Cardiac muscle cell (in vitro differentiated cells and primary cell): Measurements from ENCODE around the gene S100G. TPM values are rescaled to one million over a fixed set of nuclear protein-coding genes. Genes with fewer than 3 reads are reported as not detected.
"Not testable (repeated sequence)": the region's sequence is repeated elsewhere in the genome, so short reads cannot be mapped to it uniquely, and the experiment has no call there.

Experiments
- DNase-seq, 2 donors: peaks; one replicate each; pipeline versions ENCODE4 v3.0.0 to v3.0.0-alpha.2; 2010 to 2017; ENCODE audit warnings: low read depth in 1 of 2, low spot score in 1 of 2
- H3K27ac ChIP-seq: fragments of 200-600 bp; sonication (generic); 2 replicates; pipeline ENCODE4 v1.5.1; 2016
- H3K27me3 ChIP-seq: fragments of 200-600 bp; sonication (generic); 2 replicates; pipeline ENCODE4 v1.6.0; 2016; ENCODE audit warnings: control low read depth
- H3K36me3 ChIP-seq: fragments of 200-600 bp; sonication (generic); 2 replicates; pipeline ENCODE4 v1.5.1; 2016; ENCODE audit warnings: control low read depth
- H3K4me1 ChIP-seq: fragments of 200-600 bp; sonication (generic); 2 replicates; pipeline ENCODE4 v1.8.1; 2017; ENCODE audit warnings: low read depth, mild to moderate bottlenecking, mixed run types
- H3K4me3 ChIP-seq: fragments of 200-600 bp; sonication (generic); 2 replicates; pipeline ENCODE4 v1.5.1; 2016; ENCODE audit warnings: mild to moderate bottlenecking
- H3K9me3 ChIP-seq: fragments of 200-600 bp; sonication (generic); 2 replicates; pipeline ENCODE4 v1.5.1; 2017; ENCODE audit warnings: low read depth, mild to moderate bottlenecking, control low read depth
- CTCF ChIP-seq: IDR thresholded peaks from 2 replicates; pipeline ENCODE4 v1.5.1; 2012; ENCODE audit warnings: low read depth, mild to moderate bottlenecking, low read length
- polyA plus RNA-seq: library from polyadenylated mRNA; unstranded; fragments of >200 nt; fragmentation: Nextera tagmentation; extraction: Ambion mirVana; gene quantifications from 2 replicates; pipeline ENCODE4 v1.2.1, GENCODE V29; 2016
- total RNA-seq: library from RNA; depleted of rRNA; stranded (reverse); fragments of >200 nt; gene quantifications from 2 replicates; pipeline ENCODE4 v1.2.3, GENCODE V29; 2016

Gene S100G
- total and polyA plus RNA-seq, 2 experiments from 2014 or later = not detected

DNA sequence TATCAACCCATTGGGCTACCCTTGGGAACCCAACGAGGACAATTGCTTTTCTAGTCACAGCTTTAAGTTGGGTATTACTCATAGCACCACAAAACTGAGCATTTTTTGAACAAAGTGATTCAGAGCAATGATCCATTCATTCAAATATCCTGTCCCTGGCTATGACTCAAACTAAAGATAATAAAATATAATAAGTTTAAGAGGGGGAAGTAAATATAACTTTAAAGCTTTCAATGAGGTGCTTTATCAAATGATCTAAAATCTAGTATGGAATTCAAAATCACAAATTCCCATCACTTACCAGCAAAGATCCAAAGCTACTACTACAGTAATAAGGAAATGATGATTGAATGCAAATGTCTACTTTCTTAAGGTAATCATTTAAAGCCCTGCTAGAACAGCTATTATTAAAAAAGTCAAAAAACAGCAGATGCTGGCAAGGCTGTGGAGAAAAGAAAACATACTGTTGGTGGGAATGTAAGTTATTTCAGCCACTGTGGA lies 39.8 kb upstream of the S100G start:
- no peak overlapping the region for H3K27ac ChIP-seq
- no peak for TF ChIP-seq CTCF

DNA sequence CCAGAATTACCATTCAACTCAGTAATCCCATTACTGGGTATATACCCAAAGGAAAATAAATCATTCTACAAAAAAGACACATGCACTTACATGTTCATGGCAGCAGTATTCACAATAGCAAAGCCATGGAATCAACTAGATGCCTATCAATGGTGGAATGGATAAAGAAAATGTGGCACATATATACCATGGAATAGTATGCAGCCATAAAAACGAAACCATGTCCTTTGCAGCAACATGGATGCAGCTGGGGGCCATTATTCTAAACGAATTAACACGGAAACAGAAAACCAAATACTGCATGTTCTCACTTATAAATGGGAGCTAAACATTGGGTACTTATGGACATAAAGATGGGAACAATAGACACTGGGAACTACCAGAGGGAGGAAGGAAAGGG lies 39.3 kb upstream of the S100G start:
- H3K27ac ChIP-seq, H3K4me1 ChIP-seq, H3K27me3 ChIP-seq, DNase-seq, H3K4me3 ChIP-seq, H3K9me3 ChIP-seq: not testable (repeated sequence)
- H3K36me3 ChIP-seq = peaks cover 14% of the 10 kb centered on the region

More for the DNA sequence above, 39.8 kb upstream of the S100G start:
- Histone ChIP-seq H3K4me3 (no peak overlapping the region), H3K4me1 (no peaks in the 10 kb centered on the region), H3K27me3 (no peaks in the 10 kb centered on the region), H3K36me3 (peaks cover 14% of the 10 kb centered on the region), H3K9me3 (no peaks in the 10 kb centered on the region)
- no peak for DNase-seq

DNA sequence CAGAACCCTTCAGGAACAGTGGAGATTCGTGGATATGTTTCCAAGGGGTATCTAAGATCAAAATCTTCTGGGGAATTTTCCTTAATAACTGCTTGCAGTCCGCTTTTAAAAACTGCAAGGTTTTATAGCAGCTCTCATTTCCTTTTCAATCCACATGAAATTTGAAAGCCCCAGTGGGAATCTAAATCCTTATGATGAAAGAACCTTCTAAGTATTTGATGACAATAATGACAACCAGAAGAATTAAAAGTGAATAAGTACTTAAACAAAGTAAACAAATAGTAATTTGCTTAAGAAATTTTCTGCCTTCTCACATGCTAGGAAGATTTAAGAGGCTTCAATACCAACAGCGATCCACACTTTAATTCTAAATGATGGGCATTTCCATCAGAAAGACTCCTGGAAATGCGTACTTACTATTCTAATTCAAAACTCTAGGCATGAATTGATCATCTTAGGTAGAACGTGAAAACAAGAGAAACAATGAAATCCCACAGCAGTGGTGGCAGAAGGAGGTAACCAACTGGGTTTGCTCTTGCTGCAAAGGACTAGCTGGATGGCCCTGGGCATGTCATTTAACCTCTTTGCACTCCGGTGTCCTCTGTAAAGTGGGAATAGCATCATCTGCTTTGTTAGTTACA lies 37.6 kb upstream of the S100G start:
- DNase-seq = no peak
- H3K36me3 ChIP-seq = peaks cover 16% of the 10 kb centered on the region
- no peak overlapping the region for H3K27ac ChIP-seq
- no peak overlapping the region for H3K4me3 ChIP-seq
- TF ChIP-seq CTCF = no peak
- H3K9me3 ChIP-seq = no peaks in the 10 kb centered on the region
- H3K4me1 ChIP-seq = no peaks in the 10 kb centered on the region
- H3K27me3 ChIP-seq = no peaks in the 10 kb centered on the region

DNA sequence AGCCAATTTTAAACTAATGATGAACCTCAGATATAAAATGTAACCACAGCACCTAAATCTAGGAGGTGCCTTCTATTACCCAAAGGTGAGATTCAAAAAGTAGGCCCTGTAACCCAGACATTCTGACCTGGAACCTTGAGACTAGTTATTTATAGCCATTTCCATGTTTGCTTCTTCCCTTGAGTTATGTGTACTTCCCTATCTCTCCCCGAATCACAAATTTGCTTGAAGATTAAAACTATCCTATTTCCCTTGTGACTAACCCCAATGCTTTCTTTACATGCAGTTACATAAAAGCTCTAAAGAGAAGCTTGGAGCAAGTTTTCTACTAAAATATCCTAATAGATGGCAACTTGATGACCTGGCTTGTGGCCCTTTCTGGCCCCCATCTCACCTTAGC lies 32.6 kb upstream of the S100G start:
- Histone ChIP-seq H3K4me3 (no peak overlapping the region), H3K36me3 (peaks cover 7% of the 10 kb centered on the region), H3K27me3 (no peaks in the 10 kb centered on the region), H3K4me1 (no peaks in the 10 kb centered on the region), H3K9me3 (no peaks in the 10 kb centered on the region), H3K27ac (no peak overlapping the region)
- DNase-seq = no peak
- TF ChIP-seq CTCF = no peak

- Histone ChIP-seq H3K36me3 (peaks cover 2% of the 10 kb centered on the region), H3K4me1 (no peaks in the 10 kb centered on the region), H3K27me3 (no peaks in the 10 kb centered on the region), H3K27ac (no peak overlapping the region), H3K9me3 (no peaks in the 10 kb centered on the region), H3K4me3 (no peak overlapping the region)
- no peak for DNase-seq
- TF ChIP-seq CTCF = no peak
These were observed 31.5 kb upstream of the S100G start for GRCh38 chrX:16618422-16618821.

- Histone ChIP-seq H3K36me3 (peaks cover 2% of the 10 kb centered on the region), H3K4me3 (no peak overlapping the region), H3K27me3 (no peaks in the 10 kb centered on the region), H3K27ac (no peak overlapping the region), H3K4me1 (no peaks in the 10 kb centered on the region), H3K9me3 (no peaks in the 10 kb centered on the region)
- TF ChIP-seq CTCF = no peak
- no peak for DNase-seq
These were observed 30.9 kb upstream of the S100G start for GRCh38 chrX:16619024-16619423.

DNA sequence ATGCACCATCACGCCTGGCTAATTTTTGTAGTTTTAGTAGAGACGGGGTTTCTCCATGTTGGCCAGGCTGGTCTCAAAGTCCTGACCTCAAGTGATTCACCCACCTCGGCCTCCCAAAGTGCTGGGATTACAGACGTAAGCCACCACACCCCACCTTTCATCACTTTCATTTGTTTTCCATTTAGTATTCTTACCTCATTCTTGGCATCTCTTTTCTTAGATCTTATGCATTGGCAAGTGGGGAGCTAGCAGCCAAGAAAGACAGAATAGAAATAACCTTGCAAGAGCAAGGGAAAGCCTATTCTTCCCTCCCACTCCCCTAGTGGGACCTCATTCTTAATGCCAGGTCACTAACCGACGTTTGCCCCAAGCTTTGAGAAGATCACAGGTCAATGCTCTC lies 21.4 kb upstream of the S100G start:
- DNase-seq = peak in 1 of 2 donors; percentile 40

More for the DNA sequence above, 21.4 kb upstream of the S100G start:
- peak overlapping the region; percentile 22 for H3K27ac ChIP-seq
- not testable (repeated sequence) for H3K4me3 ChIP-seq, H3K27me3 ChIP-seq, H3K36me3 ChIP-seq, H3K9me3 ChIP-seq
- H3K4me1 ChIP-seq = peaks cover 12% of the 10 kb centered on the region
